HG03469 (cell line): ENCODE measurements around the gene GRIK4.

Experiments used
- ATAC-seq: cut with Tn5 transposase; IDR thresholded peaks from one replicate; pipeline ENCODE4 v1.9.1; 2021; ENCODE audit warnings: mild to moderate bottlenecking, moderate library complexity, moderate number of reproducible peaks; ENCODE audit not compliant: unreplicated experiment

The GRIK4 gene

DNA sequence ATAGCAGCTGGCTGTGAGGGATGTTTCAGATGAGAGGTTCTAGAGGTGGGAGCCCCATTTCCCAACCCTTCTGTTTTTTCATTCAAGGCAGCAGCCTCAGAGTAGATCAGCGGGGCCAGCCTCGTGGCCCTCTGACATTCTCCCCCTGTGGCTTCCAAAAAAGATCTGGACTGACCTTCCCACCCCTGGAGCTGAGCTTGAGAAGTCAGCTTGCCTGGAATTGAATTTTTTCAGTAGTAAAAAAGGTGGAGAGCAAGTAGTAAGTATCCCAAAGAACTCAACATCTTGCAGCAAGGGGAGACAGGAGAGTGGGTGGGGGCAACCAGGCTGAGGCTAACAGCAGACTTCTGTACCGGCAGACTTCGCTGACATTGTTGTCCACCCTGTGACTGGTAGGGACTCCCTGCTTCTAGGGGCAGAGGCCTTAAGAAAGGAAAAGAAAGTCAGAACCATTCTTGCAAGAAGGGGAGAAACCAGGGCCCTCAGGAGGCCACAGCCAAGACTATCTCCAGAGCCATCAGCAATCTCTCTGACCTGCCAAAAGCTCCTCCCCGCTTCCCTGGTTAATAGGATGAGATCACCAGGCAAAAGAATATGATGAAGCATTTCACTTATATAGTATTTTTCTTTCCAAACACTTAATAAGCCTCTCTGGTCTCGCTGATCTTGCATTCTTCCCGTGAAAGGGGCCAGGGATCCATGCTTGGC, 2.0 kb upstream of the GRIK4 start:
- no peak for ATAC-seq

GRCh38 chr11:120510406-120511115, 987 bp upstream of the GRIK4 start:
- no peak for ATAC-seq

DNA sequence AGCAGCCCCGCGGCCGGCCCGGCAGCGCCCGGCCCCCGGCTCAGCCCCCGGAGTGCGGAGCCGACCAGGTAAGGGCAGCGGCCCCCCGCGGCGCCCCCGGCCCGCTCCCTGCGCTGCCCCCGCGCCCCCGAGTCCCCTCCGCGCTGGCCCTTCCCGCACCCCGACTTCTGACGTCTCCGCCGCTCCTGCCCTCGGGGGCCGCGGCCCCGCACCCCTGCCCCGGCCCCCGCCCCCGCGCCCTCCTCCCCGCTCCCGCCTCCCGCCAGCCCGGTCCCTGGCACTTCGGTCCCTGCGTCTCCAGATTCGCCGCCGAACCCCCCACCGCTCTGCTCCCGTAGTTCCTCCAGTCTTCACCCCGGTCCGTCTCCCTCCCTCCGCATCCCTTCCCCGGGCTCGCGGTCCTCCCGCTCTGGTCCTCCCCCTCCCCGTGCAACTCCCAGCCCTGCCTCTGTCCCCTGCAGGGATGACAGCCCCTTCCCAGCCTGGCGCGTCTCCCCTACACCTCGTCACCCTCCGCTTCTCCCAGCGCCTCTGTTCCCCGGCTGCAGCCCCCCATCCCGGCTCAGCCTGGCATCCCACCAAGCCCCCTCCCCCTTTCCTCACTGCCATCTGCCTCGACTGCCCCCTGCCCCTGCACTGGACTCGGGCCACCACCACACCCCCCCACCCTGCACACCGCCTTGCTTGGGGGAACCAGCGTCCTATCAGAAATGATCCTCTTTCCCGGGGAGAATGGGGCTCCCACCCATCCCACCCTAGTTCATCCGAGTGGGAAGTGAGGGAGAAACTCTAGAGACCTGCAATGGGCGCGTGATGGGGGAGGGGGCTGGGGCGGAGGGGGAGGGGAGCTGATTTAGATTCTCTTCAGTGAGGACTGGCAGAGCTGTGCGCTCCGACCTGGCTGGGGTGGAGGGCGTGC, 531 bp downstream of the GRIK4 start:
- no peak for ATAC-seq

GRCh38 chr11:120512739-120513435, 1.3 kb downstream of the GRIK4 start:
- ATAC-seq: no peak

GRCh38 chr11:120513436-120514315, 2.1 kb downstream of the GRIK4 start:
- ATAC-seq: no peak

GRCh38 chr11:120514541-120515121, 3.1 kb downstream of the GRIK4 start:
- ATAC-seq: no peak

- ATAC-seq: no peak
Measured at GRCh38 chr11:120515186-120515723, 3.7 kb downstream of the GRIK4 start.

DNA sequence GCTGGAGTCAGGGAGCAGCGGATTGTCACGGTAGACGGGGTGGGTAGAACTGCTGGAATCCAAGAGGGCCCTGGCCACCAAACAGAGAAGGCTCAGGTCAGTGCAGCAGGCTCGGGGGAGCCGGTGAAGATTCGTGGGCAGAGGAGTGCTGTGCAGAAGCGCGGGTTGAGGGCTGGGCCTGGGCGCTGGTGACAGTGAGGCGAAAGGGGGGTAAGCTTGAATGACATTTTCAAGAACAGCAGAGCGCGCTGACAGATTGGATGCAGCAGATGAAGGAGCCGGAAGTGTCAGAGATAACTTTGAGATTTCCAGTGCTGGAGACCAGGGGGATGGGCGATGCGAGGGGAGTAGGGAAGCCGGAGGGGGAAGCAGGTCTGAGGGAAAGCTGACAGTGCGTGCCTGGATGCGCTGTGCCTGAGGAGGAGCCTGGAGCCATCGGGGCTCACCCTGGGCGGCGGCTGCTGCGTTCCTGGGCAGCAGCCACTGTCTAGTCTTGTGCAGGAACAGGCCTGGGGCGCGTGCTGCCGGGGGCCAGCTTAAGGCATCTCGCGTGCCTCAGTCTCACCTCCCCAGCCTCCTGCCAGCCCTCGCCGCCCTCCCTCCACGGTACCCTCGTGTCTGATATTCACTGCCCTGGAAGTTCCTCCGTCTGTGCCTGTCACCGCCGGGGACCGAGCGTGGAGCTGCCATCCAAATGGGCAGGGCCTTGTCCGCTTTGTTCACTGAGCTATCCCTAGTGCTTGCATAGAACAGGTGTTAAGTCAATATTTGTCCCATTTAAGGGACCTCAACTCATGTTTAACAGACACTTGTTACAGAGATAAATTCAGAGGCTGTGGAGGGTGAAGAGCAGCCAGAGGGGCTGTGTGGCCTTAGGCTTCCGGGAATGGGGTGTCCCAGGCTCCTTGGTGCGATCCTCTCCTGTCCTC, 5.2 kb downstream of the GRIK4 start:
- ATAC-seq: no peak

- ATAC-seq: no peak
Measured at GRCh38 chr11:120517390-120517761, 5.8 kb downstream of the GRIK4 start.

DNA sequence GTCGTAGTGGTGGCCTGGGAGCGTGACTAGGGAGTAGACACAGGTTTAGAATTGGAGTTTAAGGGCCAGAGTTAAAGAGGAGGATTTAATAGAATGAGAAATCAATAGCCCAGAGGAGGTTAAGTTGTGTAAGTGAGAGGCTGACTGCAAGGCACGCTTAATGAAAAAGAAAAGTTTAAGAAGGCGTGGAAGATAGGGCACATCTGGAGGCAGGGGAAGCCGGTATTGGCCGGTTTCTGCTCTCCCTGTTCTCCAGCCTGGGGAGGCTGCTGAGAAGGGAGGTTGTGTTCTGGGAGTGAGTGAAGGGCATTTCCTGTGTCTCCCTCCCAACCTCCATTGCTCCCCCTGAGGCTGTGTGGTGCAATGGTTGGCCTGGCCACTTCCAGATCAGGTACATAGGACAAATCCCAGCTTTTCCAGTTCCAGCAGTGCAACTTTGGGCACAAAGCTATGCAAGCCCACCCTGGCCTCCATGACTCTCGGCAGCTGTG, 6.3 kb downstream of the GRIK4 start:
- ATAC-seq: no peak

DNA sequence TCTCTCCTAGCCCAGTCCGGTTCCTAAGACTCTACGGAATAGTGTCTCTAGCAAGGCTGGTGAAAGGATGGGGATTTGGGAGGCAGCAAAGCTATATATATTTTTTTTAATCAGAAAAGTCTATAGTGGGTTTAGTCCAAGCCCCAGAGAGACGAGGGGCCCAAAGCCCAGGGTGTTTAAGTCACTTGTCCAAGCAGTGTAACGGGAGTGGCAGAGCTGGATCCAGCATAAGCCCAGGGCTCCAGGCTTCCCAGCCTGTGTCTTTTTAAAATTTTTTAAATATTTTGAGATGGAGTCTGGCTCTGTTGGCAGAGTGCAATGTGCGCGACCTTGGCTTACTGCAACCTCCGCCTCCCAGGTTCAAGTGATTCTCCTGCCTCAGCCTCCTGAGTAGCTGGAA, 6.8 kb downstream of the GRIK4 start:
- ATAC-seq: no peak

GRCh38 chr11:120519474-120519873, 7.9 kb downstream of the GRIK4 start:
- ATAC-seq: no peak

DNA sequence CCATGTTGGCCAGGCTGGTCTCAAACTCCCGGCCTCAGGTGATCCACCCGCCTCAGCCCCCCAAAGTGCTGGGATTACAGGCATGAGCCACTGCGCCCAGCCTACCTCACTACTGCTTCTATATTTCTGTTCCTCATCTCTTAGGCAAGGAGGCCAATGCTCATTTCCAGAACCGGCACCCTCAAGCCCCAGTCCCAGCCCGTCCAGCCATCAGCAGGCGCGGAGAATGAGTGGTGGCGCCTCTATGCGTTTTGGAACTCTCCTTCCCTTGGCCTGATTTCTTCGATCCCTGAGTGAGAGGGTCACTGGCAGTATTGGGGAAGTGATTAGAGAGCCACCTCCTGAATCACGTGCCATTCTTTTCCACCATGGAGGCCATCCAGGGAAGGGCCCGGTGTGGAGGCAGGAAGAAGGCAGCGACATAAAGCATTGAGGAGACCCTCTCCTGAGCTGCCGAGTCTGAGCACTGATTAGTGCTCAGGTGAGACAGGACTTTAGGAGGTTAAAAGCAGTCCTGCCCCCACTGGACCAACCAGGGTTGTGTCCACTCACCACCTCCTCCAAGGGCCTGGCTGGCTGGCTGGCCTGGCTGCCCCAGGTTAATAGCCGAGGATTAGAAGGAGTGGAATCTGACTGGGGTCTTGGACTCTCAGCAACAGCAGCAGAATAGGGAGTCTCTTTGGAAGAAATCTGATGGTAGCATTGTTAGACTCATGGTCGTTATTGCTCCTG, 8.7 kb downstream of the GRIK4 start:
- no peak for ATAC-seq

DNA sequence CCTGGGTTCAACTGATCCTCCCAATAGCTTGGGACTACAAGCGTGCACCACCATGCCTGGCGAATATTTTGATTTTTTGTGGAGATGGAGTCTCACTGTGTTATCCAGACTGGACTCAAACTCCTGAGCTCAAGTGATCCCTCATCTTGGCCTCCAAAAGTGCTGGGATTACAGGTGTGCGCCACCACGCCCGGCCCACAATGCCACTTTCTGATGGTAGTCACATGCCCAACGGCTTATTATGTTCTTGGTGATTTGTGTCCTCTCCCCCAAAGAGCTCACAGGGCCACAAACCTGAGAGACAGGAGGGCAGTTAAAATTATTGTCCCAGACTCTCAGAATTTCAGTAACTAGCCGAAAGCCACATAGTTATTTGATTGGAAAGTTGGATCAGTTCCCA, 9.6 kb downstream of the GRIK4 start:
- no peak for ATAC-seq

GRCh38 chr11:120522021-120522420, 10.5 kb downstream of the GRIK4 start:
- no peak for ATAC-seq

GRCh38 chr11:120522736-120523135, 11.2 kb downstream of the GRIK4 start:
- ATAC-seq: no peak

DNA sequence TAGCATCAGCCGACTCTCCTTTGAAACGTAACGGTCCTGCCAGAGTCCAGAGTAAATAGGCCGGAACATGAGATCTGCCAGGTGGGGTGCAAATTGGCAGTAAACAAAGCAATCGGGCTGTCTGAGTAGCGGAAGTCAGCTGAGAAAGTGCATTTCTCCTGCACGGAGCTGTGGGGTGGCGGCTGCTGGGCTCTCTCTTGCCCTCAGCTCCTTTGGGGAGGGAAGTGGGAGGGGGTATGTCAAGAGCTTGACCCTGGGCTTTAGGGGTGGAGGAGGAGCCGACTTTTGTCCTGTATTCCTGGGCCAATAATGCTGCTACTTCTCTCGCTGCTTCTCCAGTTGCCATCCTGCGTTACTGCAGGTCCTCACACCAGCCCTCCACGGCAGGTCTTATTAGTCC, 11.6 kb downstream of the GRIK4 start:
- ATAC-seq: no peak
